IPS-18c (cell line): ENCODE measurements around the gene FHDC1.
A peak's percentile ranks its signal among the peaks of the same experiment; 100 is the strongest.

Source experiments
- H3K4me3 ChIP-seq: 2 replicates; pipeline ENCODE4 v1.7.0; 2013; ENCODE audit warnings: low read depth, mild to moderate bottlenecking, low read length, moderate library complexity; ENCODE audit not compliant: insufficient read depth
- H3K9me3 ChIP-seq: one replicate; pipeline ENCODE4 v1.6.1; 2013; ENCODE audit warnings: mild to moderate bottlenecking, low read length, moderate library complexity; ENCODE audit not compliant: control insufficient read depth, insufficient read depth

FHDC1 gene

DNA sequence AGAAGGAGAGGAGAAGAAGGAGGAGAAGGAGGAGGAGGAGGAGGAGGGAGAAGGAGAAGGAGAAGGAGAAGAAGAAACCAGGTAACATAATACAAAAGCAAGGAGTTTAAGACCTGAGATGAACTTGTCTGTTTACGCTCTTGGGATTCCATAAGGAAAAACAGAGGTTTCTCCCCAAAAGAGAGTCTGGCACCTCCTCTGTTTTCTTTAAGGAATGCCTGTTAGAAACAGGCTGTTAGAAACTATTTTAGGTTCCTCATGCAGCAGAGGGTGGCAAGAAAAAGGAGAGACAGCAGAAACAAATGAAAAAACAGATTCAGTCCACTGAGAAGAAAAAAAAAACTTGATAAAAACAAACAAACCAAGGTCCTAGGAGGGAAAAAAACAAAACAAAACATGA lies 10.3 kb upstream of the FHDC1 start:
- Histone ChIP-seq H3K9me3 (peaks cover 4% of the 10 kb centered on the region), H3K4me3 (no peak overlapping the region)

DNA sequence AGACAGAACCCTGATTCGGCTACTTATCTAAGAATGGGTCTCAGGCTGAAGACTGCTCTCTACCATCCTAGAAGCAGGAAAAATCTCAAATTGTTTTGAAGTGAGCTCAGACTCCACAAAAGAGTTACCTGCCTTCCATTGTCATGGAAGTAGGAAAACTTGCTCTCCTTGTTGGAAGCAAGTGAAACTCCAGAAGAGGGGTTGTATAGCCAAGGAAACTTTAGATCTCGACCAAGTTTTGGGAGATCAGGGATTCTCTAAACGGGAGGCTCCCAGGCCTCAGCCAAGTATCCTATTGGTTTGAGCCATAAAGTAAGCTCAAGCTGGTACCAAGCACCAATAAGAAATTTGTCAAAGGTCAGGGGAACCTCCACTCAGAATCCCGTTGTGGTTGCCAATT lies 9.2 kb upstream of the FHDC1 start:
- Histone ChIP-seq H3K9me3 (peaks cover 4% of the 10 kb centered on the region), H3K4me3 (no peak overlapping the region)

DNA sequence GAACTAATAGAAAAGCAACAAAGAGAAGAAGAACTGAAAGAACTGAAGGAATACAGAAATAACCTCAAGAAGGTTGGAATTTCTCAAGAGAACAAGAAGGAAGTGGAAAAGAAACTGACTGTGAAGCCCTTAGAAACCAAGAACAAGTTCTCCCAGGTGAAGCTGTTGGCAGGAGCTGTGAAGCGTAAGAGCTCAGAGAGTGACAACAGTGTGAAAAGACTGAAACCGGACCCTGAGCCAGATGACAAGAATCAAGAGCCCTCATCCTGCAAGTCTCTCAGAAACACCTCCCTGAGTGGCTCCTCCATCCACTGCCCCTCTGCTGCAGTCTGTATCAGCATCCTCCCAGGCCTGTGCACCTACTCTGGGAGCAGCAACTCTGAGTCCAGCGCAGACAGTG lies 8.4 kb upstream of the FHDC1 start:
- Histone ChIP-seq H3K9me3 (peaks cover 4% of the 10 kb centered on the region), H3K4me3 (no peak overlapping the region; the same call in 1 of the 2 replicates)

DNA sequence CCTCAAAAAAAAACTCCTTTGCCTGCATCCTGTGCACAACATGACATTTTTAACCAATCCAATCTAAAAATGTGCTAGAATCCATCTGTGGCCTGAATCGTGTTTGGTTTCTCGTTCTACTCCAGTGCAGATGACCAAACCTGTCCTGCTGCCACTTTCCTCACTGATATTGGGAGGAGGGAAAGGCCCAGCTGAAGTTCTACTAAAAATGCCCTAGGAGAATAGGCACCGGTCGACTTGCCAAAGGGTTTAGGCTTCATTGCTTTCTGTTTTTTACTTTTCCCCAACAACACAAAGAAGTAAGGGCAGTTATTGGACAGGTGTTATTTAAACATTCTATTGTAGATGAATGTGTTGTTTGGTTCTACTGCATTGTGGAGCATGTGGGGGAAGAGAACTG lies 7.8 kb upstream of the FHDC1 start:
- Histone ChIP-seq H3K9me3 (peaks cover 4% of the 10 kb centered on the region), H3K4me3 (no peak overlapping the region; the same call in 1 of the 2 replicates)

DNA sequence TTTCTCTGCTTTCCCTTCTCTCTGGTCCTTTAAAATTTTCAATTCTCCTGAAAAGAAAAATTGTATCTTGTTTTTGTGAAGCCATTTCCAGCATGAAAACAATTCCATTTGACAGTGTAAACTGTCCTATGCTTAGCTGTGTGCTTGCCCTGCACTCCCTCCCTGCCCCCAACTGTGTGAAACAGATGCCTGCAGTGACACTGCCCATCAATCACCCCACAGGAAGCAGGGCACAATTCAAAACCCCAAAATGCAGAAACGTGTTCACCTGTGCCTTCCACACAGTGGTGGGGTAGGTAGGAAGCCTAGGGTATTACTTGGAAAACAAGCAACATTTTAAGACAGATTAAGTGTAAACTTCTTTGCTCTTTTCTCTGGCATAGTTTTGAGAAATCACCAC lies 6.2 kb upstream of the FHDC1 start:
- Histone ChIP-seq H3K9me3 (peaks cover 4% of the 10 kb centered on the region), H3K4me3 (no peak overlapping the region)

DNA sequence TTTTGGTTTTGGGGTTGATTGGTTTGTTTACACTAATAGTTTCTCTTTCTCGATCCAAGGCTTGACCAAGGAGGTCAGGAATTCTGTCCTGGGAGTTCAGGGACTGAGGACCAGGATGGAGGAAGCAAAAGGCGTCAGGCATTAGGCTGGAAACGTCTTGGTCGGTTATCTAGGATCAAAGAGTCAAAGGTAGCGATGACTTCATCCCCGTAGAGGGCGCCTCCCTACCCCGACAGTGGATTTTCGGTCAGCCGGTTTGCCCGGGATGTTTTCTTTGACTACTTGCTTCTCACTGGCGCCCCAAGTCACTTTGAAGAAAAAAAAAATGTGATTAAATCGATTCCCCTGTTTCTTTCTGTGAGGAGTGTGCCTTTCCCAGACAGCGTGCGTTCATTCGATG lies 980 bp upstream of the FHDC1 start:
- H3K4me3 ChIP-seq = peak overlapping the region; percentile 85; the same call in 1 of the 2 replicates

DNA sequence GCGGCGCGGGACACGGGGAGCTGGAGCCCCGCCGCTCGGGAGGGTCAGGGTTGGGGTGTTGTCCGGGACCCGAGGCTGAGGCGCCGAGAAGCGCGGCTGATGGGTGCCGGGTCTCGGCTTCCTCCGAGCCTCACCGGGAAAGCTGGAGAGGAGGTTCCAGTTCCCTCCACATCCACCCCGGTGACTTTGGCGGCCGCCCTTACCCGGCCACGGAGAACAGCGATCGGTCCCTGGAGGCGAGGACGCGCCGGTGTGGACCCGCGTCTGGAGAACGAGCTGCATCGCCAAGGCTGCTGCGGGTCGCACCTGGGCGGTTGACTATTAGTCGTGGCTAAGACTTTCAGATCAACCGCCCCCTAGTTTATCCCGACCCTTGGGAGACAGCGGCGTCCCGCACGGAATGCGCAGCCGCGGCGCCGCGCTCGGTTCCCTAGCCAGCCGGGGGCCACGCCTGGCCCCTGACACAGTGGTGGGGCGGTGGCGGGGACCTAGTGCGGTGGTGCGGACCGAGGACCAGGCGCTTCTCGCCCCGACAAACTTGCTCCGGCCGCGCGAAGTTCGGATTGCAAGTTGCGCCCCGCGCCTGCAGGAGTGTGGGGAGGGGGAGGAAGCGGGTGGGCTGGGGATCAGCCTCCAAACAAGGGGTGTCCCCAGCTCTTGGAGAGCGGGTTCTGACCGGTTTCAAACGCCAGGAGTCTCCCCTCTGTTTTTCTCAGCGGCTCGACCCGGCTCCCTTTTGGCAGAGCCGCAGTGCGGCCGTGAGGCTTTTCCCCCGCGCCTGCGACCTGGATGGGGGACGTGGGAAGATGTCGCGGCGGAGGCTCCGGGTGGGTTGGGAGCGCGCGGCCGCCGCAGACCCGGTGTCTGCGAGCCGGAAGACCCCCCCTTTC lies 568 bp downstream of the FHDC1 start:
- Histone ChIP-seq H3K9me3 (peaks cover 2% of the 10 kb centered on the region), H3K4me3 (peak overlapping the region; percentile 85)

More for the DNA sequence above, 980 bp upstream of the FHDC1 start:
- peaks cover 2% of the 10 kb centered on the region for H3K9me3 ChIP-seq

DNA sequence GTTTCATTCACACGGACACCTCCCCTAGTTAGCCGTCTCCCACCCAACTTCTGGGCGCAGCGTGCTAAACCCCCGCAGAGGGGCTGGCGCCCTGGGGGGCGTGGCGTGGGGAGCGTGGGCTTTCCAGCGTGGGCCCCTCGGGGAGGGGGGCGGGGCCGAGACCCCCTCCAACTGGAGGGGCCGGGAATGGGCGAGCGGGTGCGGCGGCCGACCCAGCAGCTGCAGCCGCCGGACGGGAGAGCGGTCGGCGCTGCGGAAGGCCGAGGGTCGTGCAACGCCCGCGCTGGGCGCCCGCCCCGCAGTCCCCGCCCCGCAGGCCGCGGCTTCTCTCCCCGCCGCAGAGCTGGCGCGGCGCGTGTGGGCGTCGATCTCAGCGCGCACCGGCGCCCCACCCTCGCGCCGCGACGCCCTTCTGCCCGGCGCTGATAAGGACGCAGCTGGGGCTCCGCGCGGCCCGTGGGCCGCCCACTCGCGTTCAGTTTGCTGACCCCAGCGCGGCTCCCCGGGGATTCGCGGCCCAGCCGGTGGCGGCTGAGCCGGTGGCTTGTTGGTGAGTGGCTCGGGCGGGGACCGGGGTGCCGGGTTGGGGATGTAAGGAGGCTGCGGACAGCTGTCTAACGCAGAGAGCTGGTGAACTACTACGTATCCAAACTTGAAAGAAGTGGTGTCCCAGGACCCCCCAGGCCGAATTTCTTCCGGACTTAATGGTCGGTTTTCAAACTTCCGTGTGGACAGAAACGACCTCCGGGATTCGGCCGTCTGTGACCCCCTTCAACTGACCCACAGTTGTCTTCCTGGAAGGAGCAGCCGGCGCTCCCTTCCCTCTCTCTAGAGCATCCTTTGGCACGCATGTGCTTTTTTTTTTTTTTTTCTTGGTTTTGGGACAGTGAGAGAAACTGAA lies 1.5 kb downstream of the FHDC1 start:
- H3K4me3 ChIP-seq = peak overlapping the region; percentile 85
- peaks cover 2% of the 10 kb centered on the region for H3K9me3 ChIP-seq

DNA sequence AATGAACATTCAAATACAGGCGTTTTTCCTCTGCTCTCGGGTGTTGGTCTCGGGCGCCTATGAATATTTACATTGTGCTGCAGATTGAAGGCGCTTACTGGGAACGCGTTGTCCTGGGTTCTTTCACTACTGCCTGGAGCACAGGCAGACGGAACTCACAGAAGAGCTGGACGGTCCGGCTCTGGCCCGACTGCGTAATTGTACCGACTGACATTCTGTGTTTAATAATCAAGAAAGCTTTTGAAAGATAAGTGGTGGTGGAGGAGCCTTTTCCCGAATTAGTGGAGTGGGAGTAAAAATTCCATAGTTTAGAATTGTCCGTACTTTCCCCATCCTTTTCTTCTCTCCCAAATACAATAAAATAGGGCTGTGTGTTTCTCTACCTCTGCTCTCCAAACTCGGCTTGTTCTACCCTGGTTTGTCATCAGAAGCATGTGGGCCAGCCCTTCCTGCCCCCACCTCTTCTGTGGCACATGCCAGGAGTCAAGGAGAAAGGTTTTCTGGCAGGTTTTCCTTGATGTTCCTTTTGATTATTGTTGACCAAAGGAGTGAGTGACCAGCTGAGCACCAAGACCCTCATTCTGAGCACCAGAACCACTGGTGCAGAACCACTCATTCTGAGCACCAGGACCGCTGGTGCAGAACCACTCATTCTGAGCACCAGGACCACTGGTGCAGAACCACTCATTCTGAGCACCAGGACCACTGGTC lies 2.3 kb downstream of the FHDC1 start:
- H3K4me3 ChIP-seq = peak overlapping the region; percentile 85; the same call in 1 of the 2 replicates
- H3K9me3 ChIP-seq = peaks cover 2% of the 10 kb centered on the region

DNA sequence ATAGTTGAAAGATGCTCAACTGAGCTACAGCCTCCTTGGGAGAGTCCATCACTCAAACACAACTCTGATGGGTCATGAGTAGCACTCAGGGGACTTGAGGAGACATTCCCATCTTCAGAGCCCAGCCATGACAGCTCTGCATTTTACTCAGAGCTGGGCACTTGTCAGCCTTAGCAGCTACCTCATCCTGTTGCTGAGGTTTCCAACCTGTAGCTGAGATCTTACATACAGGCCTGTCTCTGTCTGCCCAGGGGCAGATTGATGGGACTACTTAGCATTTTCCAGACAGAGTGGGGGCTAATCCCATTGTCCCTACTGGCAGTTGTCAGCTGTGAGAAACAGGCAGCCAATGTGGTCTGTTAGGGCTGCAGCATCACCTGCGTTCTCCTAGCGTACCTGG lies 3.5 kb downstream of the FHDC1 start:
- H3K4me3 ChIP-seq = no peak overlapping the region
- peaks cover 2% of the 10 kb centered on the region for H3K9me3 ChIP-seq

DNA sequence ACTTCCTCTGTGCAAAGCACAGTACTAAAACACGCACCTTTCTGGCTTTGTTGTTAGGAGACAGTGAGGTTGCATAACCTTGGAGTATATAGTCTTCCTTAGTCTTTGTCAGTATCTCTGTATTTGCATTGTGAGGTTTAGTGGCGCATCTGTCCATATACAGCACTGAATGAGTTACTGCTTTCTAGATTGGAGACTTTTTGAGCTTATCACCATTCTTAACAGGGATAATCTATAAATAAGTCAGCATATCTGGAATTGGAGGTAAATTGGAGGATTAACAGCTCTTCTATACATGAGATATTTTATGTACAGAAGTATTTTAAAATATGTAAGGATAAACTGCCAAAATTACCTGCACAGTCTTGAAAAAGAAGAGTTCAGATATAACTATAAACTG lies 4.3 kb downstream of the FHDC1 start:
- peaks cover 2% of the 10 kb centered on the region for H3K9me3 ChIP-seq
- no peak overlapping the region for H3K4me3 ChIP-seq

DNA sequence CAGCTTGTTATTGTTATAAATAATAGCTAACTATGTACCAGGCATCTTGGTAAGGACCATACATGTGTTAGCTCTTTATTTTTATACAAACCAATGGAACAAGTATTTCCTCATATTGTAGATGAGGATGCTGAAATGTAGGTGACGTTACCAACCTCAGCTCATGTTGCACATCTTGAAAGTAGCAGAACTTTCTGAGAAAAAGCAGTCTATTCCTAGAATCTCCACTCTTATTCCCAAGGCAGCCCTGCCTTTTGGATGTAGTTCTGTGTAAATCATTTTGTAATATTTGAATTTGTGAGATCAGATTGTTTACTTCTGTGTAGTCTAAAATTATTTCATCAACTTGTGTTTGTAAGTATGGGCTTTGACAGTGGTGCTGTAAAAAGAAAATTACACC lies 5.3 kb downstream of the FHDC1 start:
- Histone ChIP-seq H3K9me3 (peaks cover under 1% of the 10 kb centered on the region), H3K4me3 (no peak overlapping the region)

DNA sequence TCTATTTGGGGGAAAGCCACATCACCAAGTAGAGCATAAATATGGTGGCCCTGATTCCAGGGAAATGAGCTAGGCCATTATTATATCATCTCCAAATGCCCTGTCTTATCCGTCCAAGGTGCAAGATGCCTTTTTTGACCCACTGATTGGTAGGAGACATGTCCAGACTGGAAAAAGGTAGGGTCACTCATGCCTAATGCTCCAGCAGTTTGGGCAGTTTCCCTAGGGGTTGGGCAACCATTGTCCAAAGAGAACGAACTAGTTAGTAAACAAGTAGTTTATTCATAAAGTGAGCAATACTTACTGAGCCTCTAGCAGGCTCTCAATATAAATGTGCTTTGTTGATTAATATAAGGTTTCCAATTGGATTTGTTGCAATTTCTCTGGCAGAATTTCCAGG lies 6.2 kb downstream of the FHDC1 start:
- Histone ChIP-seq H3K4me3 (no peak overlapping the region), H3K9me3 (no peaks in the 10 kb centered on the region)

DNA sequence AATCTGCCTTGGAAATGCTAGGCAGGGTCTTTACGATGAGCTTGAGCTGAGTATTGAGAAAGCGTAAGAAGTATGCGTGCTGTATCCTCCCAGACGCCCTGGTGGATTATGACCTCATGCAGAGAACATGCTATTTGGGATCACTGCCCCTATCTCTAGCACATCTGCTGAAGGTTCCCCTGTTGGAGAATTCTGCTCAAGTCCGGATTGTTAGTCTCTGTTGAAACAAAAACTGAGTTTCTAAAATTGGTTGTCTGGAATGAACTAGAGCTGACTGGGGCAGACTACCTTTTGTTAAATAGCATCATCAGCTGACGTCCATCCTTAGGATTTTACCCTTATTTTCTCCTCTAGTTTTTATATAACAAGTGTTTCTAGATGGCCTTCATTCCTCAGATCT lies 7.5 kb downstream of the FHDC1 start:
- H3K9me3 ChIP-seq = no peaks in the 10 kb centered on the region
- no peak overlapping the region for H3K4me3 ChIP-seq

DNA sequence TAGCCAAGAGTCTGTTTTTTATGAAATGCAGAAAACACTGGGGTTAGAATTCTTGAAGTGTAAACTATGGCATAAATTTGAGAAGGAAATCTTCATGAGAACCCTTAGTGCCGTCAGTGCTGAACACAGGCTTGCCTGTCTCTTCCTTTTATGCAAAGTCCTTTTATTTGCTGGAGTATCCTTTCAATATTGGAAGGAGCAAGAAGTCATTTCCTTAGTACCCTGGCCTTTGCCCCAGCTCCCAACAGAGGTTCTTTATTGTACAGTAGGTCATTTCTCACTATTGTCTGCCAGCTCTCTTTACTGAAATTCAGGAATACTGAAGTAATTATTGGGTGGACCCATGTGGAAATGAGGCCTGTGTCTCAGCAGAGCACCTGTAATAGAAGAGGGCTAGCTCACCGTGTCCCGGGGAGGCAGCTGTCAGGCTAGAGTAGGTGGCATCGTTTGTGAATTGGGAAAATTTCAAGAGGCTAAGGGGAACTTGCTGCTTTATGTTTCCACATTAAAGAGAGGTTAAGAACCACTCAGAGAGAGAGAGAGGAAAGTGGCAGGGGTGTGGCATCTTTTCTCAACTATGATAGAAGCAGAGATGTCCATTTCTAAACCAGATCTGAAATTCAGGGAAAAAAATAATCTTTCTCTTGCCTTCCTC lies 8.7 kb downstream of the FHDC1 start:
- Histone ChIP-seq H3K4me3 (no peak overlapping the region), H3K9me3 (no peaks in the 10 kb centered on the region)

DNA sequence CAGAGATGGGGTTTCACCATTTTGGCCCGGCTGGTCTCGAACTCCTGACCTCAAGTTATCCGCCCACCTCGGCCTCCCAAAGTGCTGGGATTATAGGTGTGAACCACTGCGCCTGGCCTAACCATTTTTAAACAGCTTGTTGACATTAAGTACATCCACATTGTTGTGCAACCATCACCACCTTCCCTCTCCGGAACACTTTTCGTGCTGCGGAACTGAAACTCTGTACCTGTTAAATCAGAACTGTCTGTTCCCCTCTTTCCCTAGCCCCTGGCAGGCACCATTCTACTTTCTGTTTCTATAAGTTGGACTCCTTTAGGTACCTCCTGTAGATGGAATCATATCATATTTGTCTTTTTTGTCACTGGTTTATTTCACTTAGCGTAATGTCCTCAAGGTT lies 9.5 kb downstream of the FHDC1 start:
- no peak overlapping the region for H3K4me3 ChIP-seq
- H3K9me3 ChIP-seq = no peaks in the 10 kb centered on the region

DNA sequence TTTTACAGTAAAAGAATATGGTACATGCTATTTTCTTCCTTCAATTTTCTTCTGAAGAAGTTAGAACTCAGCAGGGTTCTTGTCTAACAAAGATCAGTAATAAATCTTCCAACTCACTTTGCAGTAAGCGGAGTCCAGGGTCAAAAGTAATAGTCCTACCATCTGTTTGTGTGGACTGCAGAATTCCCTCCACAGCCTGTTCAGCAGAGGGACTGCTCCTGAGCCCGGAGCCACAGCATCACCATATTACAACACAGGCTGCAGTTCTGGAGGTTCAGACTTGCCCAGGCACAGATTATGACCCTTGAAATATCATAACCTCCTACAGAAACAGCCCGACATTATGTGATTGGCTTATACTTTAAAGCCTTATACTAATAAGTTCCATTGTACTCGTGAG lies 10.3 kb downstream of the FHDC1 start:
- Histone ChIP-seq H3K9me3 (no peaks in the 10 kb centered on the region), H3K4me3 (no peak overlapping the region)
